ENCODE measurements around the gene TSFM.
"Not testable (repeated sequence)": the region's sequence is repeated elsewhere in the genome, so short reads cannot be mapped to it uniquely, and the experiment has no call there.

Gene TSFM

GRCh38 chr12:57816001-57816854 is 33.6 kb downstream of the TSFM start:
- DNase-seq: no peak

- no peak for DNase-seq
These were observed 34.2 kb downstream of the TSFM start for GRCh38 chr12:57816855-57817151.

DNA sequence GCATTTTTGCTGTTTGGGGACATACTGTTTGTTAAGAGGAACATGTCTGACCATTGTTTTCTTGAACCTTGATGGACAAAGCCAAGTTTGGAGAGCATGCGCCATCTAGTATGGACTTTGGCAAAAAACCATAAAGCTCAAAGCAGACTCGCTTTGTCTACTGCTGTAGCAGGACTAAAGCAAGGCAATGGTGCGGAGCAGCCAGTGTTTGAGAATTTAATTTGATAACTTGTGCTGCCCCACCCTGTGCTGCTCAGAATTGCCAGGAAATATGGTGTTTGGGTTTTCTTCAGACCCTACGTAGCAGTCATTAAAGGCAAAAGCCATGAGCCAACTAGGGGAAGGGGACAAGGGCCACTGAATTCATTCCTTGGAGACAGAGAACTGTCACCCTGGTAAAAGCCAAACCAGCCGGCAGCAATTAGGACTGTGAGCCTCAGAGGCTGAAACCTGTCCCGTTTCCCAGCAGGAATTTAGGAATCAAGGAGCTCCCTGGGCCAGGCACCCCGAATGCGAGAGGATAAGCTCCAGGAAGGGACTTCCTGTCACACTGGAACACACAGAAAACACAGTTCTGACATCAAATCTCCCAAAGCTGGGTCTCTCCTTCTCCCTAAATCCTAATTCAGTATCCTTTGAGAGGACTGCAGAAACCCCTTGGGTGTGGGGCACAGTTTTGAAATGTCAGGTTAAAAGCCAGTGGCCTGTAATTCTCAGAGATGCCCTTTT is 34.8 kb downstream of the TSFM start:
- no peak for DNase-seq

GRCh38 chr12:57817990-57818331 is 35.4 kb downstream of the TSFM start:
- not testable (repeated sequence) for DNase-seq

- not testable (repeated sequence) for DNase-seq
These were observed 37.5 kb downstream of the TSFM start for GRCh38 chr12:57820119-57820518.

GRCh38 chr12:57821015-57821414 is 38.4 kb downstream of the TSFM start:
- not testable (repeated sequence) for DNase-seq

DNA sequence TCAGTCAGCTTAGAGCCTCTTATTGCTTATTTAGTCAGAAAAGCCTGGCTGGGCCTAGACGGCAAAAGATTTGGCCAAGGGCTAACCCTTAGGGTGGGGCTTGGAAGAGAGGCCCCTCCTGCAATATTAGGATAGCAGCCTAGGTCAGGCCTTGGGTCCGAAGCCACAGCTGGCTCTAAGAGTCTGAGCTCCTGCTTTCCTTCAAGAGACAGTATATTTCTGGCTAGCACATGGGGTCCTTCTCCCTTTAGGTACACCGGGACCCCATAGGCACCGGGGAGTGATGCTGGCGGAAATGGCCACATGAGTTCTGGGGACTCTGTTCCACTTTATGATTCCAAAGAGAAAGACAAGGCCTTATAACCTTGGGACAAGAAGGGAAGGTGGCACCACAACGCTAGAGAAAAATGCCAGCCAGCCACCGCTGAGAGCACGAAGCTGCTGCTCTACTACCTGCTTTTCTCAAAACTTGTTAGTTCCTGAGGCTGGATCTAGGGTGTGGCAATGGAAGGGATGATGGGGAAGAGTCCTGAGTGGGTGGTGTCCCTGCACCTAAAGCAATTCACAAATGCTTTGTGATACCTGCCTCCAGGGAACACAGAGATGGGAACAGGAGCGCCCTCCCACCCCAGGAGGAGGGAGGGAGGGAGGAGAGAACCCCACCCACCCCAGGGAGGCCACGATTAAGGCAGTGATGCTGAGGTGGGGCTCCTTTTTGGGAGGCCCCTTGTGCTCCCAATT is 39.1 kb downstream of the TSFM start:
- no peak for DNase-seq

DNA sequence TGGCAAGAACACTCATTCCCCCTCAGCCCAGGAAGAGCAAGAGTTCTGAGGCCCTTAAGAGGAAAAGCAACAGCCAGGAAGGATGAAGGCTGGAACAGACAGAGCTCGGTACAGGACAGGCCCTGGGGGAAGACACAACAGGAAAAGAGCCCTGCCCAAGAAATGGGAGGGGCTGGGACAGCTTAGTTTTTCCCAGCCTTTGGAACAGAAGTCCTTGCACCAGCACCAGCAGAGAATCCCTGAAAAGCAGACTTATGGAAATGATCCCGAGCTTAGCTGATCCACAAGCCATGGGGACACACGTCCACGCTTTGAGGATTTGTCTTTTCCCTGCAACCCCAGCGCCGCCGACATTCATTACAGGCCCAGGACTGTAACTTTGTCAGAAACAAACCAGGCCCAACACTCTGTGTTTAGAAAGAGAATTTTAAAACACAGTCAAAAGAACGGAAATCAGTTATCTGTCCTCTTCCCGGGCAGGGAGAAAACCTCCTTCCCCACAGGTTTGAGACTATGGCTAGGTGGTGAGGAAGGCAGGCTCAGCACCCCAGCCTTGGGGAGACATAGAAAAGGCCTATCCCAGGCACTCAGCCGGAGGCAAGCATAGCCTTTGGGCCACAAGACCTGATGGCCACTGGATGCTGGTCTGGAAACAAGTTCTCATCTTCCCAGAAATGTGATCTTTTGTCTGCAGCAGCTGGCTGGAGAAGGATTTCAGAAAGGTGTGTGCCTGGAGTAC is 40.0 kb downstream of the TSFM start:
- DNase-seq: no peak

DNA sequence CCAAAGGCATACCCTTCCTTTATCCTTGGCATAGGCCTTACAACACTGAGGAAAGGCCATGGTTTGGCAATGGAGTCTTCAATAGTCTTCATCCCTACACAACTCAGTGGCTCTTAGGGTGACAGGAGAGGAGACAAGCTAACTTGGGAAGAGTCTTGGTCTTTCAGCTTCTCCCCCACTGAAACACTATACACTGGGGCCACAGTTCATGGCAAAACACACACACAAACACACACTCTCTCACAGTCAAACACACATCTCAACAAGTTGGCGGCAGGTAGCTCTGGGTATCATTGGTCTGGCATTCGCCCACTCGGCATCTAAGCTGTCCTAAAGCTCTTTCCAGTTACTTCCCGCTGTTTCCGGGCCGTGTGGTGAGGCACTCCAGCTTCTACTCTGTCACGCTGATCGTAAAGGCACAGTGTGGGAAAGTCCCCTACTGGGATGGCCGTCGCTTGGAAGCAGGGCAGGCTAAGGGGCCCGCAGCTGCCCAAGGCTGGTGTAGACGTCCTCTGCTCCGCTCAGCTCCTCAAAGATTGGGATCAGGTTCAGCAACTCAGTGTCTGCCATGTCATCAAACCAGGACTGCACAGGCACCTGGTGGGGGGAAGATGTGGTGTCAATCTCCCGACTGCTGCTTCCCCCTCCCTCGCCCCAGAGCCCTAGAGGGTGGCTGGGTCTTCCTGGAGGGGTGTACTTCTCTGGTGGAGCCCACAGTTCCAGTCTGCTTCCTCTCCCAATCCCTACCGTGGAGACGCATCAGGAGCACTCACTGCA is 40.7 kb downstream of the TSFM start:
- no peak for DNase-seq

DNA sequence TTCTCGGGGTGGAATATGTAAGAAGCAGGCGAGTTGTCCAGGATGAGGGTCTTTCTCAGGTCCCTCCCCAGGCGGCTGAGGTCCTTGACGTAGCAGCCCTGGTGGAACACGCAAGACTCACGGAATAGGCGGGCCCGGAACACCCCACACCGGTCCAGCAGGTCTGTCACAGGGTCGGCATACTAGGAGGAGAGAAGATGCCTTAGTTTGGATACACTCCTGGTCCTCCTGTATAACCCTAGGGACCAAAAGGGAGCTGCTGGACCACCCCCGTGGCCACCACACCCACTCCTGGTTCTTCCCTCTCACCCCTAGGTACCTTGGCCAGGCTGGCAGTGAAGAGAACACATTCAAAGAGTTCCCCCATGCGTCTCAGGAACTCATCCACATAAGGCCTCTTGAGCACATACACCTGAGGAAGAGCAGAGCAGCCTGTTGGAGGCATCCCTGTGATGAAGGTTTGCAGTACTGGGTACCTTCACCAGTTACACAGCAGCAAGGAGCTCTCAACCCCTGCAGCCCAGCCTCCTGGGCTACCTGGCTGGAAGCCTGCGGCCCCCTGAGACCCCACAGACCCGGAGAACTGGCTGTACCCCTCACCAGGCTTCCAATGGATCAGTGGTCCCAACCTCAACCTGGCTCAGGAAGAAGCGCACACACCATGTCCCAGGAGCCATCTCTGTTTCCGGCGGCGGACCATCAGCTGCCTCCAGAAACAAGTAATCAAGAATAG is 41.5 kb downstream of the TSFM start:
- no peak for DNase-seq

DNA sequence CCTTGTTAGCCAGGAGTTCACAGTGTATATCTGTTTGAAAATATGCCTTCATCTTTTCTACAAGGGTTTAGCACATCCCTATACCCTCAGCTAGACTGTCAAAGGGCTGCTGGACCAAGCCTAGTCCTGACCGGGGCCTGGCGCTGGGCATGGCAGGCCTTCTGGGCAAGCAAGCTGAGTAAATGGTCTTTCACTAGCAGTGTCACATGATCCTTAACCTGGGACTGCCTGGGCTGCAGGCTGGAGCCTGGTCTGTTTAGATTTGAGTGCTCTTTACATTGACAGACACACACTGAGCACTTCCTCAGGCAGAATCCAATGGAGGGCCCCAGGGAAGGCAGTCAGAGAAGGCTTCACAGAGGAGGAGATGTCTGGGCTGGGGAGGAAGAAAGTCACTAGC is 42.9 kb downstream of the TSFM start:
- DNase-seq: no peak

DNA sequence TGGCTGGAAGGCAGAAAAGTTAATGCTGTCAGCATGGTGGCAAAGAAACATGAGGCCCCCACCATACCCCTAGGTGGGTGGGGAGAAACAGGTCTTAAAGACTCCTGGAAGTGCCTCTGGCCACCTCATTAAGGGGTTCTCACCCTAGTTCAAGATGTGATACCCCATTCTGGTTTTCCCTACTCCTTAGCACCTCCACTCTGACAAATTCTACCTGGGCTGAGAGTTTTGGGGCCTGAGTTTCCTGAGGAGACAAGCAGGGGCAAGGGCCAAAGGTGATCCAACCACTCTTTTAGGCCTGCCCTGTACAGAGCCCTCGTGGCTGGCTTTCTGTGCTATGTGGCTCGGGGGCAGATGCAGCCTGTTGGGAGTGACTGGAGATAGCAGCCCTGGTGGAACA is 43.8 kb downstream of the TSFM start:
- DNase-seq: no peak

- no peak for DNase-seq
These were observed 44.4 kb downstream of the TSFM start for GRCh38 chr12:57826966-57827365.

GRCh38 chr12:57829025-57829777 is 46.6 kb downstream of the TSFM start:
- no peak for DNase-seq

DNA sequence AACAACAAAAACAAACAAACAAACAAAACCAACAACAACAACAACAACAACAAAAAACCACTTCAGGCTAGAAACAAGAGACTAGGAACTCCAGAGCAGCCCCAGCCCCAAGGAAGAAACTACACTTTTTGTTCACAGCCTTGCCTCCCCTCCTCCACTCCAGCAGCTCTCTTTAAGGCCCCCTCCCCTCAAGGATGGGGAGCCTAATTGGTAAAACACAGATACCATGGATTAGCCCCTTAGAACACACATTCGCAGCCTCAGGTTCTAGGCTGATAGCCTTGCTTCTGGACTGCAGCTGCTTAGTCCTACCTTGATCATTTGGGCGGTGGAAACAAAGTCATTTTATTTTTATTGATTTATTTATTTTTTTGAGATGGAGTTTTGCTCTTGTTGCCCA is 47.8 kb downstream of the TSFM start:
- no peak for DNase-seq

GRCh38 chr12:57832966-57833365 is 50.4 kb downstream of the TSFM start:
- no peak for DNase-seq

DNA sequence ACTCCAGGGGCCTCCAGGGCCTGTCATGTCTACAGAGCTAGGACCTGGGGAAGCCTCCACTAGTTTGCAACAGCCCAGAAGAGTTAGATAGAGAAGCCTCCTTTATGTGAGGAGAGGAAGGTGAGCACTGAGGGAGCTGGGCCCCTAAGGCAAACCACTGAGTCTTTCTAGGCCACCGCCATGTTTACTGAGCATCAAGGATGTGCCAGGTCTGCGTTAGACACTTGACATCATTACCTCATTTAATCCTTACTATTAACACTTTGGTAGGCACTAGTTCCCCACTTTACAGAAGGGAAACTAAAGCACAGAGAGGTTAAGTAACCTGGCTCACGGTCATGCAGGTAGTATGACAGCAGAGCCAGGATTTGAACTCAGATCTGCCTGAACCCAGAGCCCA is 51.1 kb downstream of the TSFM start:
- no peak for DNase-seq

DNA sequence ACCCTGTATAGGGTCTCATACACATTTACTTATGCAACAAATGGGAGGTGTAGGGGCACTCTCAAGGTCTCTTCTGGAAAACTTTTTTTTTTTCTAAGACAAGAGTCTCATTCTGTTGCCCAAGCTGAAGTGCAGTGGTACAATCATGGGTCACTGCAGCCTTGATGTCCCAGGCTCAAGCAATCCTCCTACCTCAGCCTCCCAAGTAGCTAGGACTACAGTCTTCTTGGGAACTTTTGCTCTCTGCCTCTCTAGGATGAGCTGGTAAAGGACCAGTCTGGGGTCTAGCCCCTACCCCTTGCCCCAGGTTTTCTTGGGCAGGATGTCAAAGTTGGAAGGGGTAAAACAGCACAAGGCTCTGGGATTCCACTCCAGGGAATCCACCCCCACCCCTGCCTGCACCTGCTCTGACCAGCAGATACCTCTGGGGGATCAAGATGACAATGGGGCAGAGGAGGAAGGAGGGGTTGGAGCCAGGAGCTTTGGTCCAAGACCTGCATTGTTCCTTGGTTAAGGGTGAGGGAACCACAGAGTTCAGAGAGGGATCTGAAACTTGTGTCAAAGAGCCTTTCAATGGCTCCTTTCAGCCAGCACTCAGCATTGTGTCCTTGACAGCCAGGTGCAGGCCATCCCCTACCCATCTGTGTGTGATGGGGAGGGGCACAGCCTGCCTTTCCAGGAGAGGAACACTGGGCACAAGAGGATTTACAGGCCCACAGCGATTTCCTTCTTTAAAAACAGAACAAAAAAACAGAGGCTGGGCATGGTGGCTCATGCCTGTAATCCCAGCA is 51.7 kb downstream of the TSFM start:
- no peak for DNase-seq

DNA sequence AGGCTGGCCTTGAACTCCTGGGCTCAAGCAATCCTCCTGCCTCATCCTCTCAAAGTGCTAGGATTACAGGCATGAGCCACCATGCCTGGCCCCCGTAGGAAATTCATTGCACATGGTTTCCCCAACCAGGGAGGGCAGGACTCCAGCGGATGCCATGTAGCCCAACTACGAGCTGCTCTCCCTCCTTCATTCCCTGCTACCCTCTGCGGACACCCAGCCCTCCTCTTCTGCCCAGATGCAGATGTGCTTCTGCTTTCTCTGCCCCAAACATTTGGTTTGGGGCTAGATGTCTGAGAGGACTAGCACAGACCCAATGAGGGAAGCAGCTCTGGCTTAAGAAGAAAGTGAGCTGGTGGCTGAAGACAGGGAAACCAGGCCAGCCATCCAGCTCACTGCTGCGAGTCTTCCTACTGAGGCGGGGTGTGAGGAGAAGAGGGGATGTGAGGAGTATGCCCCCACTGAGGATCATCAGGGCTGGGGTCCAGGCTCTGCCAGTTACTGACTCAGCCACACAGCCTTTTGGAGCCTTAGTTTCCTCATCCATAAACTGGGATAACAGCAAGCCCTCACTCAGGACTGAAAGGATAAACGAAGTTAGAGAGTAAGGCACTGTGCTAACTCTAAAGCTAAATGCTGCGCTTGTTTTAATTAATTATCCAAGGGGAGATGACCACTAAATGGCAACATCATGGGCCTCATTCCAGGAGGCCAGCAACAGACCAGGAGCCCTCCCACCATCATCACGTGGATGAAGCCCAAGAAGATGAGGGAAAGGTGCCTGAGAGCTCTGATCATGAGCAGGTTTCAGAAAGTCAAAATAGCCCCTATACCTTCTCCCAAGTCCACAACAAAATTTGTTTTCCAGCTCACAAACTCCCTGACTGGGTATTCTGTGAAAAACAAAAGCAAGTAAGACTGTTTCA is 53.0 kb downstream of the TSFM start:
- DNase-seq: no peak

All from NCI-H2171 (cell line).